ENCODE measurements around the gene CPED1.

CPED1 gene

DNA sequence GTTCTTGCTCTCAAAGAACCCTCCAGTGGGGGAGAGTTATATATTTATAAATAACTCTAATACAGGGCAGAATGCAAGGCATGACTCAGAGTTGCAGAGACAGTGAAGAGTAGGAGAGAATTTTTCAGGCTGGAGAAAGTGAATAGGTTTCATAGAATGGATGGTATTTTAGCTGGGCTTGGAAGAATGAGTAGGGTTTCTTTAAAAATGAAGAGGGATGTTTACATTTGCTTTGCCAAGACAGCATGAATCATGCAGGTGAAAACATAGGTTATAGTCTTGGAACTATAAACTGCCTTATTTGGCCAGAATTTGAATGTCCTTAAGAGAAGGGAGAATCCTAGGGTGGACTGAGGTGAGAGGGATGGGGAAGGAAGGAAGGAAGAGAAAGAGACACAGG, 124.8 kb downstream of the CPED1 start:
- TF ChIP-seq, protein P1, sequence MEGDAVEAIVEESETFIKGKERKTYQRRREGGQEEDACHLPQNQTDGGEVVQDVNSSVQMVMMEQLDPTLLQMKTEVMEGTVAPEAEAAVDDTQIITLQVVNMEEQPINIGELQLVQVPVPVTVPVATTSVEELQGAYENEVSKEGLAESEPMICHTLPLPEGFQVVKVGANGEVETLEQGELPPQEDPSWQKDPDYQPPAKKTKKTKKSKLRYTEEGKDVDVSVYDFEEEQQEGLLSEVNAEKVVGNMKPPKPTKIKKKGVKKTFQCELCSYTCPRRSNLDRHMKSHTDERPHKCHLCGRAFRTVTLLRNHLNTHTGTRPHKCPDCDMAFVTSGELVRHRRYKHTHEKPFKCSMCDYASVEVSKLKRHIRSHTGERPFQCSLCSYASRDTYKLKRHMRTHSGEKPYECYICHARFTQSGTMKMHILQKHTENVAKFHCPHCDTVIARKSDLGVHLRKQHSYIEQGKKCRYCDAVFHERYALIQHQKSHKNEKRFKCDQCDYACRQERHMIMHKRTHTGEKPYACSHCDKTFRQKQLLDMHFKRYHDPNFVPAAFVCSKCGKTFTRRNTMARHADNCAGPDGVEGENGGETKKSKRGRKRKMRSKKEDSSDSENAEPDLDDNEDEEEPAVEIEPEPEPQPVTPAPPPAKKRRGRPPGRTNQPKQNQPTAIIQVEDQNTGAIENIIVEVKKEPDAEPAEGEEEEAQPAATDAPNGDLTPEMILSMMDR (IDR thresholded peaks at IDR 0.05) = no peak

DNA sequence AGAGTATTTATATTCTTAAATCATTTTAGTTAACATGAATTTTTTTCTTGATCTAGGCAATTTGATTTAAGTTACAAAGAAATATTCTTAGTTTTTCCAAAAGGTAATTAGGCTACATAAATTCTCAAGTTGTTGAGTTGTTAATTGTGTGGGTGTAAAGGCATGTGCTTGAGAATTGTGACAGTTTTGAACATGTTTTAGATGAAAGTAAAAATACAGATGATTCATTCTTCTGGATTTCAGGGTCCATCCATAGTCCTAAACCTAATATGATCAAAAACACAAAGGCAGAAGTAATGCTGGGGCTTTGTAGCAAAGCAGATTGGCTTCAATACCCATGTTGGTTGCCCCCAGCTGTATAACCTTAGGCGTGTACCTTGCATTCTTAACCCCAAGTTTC, 127.9 kb downstream of the CPED1 start:
- TF ChIP-seq, protein P1 (IDR thresholded peaks at IDR 0.05) = no peak

DNA sequence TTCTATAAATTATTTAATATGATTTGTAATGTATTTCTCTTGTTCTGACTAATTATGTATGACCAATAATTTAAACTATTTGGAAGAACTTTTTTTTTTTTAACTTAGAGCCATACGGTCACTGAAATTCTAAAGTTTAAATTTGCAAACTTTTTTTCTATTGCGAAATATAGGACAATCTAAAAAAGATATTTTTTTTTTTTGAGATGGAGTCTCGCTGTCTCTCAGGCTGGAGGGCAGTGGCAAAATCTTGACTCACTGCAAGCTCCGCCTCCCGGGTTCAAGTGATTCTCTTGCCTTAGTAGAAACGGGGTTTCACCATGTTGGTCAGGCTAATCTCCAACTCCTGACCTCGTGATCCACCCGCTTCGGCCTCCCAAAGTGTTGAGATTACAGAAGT, 130.5 kb downstream of the CPED1 start:
- TF ChIP-seq, protein P1 (IDR thresholded peaks at IDR 0.05) = no peak

DNA sequence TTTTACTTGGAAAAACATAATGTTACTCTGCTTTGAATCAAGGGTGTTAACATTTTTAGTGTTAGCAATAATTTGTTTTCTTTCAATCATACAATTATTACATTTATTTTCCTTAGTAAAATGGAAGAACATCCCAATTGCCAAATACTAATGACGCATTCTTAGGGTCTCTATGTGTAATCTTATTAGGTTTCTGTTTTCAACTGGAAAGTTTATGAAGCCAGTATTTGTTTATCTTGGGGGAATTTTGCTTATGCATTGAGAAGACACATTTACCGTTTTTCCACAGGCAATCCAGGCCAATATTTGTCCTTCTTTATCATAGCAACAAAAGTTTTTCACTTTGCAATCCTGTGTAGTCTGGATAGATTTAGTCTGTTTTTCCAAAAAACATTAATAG, 134.5 kb downstream of the CPED1 start:
- TF ChIP-seq, protein P1 (IDR thresholded peaks at IDR 0.05) = no peak

DNA sequence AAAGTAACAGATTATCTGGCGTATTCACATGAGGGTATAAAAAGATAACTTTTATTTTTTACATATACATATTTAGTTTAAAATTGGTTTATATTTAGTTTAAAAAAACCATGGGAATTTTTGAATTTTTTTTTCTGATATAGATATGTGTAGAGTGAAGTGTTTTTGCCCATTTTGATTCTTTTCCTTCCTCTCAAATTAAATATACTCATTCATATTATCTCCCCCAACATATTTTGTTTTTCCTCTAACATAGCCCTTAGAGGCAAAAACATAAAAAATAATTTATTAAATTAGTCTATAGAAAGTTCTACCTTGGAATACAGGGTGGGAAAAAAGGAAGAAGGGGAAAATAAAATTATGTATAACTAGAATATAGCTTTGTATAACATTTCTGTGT, 137.7 kb downstream of the CPED1 start:
- TF ChIP-seq, protein P1 (IDR thresholded peaks at IDR 0.05) = no peak

DNA sequence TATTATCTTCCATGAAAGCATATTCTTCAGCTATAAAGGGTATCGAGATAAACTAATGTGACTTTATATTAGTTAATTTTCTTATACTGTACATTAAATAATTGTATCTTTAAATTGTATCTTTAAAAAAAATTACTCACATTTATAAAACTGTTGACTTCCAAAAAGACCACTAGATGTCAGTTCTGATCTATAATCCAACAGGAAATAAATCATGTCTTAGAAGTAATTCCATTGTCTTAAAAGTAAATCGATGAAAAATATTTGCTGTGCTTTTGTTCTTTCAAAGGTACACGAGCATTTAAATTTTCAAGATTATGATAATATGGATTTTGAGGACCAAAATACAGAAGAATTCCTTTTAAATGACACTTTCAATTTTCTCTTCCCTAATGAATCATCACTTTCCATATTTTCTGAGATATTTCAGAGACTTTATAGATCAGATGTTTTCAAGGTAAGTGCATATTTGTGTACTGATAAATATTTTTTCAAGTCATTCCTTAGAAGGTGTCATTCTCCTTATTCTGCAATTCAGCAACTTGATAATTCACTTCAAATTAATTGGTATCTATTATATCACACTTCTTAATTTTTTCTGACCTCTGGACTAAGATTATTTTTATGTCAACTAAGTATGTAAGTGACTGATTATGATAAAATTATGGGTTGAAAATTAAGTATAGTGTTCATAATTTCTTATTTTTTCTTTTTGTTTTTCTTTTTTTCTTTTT, 138.5 kb downstream of the CPED1 start:
- TF ChIP-seq, protein P1 (IDR thresholded peaks at IDR 0.05) = peak; percentile 51

DNA sequence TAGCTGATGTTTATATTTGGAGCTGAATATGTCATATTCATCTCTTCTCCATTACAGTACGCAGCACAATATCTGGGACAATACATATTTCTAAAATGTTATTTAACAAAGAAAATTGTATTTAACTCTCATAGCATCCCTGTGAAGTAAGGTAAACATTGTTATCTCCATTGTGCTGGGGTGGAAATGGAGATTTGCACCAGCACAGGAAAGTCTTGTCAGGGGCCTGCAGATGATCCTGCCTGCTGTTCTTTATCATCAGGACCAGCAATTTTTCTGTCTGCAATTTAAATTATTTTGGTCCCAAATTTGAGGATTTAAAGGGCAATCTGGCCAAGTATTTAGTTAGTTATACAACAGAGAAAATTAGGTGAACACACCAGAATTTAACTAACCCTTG, 144.4 kb downstream of the CPED1 start:
- TF ChIP-seq, protein P1 (IDR thresholded peaks at IDR 0.05) = no peak

DNA sequence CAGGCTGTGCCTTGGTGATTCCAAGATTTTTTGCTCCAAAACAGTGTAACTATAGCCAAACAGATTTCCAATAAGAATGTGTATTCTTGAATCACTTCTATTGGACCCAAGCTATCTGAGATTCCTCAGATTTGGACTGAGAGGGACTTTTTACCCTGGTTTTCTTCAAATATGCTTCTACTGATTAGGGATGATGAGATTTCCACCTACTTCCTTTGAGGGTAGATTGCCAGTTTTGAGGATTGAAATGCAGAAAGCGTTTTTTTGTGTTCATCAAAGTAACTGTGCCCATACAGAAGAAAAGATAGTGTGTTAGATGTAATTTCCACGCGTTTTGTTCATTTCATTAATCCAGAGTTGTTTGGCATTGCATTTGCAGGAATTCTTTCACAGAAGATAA, 144.9 kb downstream of the CPED1 start:
- TF ChIP-seq, protein P1 (IDR thresholded peaks at IDR 0.05) = no peak

All from LNCAP (cell line).